HG02588 (cell line): ENCODE measurements around the gene NPC2.
"Not testable (repeated sequence)": the region's sequence is repeated elsewhere in the genome, so short reads cannot be mapped to it uniquely, and the experiment has no call there.

ENCODE experiments used
- ATAC-seq: cut with Tn5 transposase; IDR thresholded peaks from one replicate; pipeline ENCODE4 v1.9.1; 2021; ENCODE audit warnings: mild to moderate bottlenecking, moderate library complexity; ENCODE audit not compliant: unreplicated experiment

Gene NPC2

DNA sequence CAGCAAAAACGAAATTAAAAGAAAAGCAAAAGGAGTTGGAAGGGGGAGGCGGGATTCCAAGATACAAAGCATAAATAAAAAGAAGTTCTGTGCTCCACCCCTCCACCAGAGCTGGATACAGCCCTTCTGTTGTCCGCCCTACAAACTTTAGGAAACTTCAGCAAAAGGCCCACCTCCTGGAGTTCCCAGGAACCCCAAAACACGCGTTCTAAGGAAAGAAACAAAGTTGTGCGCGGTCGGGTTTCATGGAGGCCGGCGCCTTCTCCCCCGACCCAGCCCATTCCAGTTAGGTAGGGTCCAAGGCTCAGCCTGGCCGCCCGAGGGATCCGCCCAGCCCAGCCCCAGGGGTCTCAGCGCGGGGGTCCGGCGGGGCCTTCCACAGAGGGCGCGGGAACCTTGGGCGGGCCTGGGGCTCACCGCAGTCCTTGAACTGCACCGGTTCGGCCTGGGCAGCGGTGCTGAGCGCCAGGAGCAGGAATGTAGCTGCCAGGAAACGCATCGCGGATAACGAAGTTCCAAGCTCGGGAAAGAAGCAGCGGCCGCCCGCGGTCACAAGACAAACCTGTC lies at the start of gene NPC2:
Gene NPC2 (minus strand): TSS at position 530 of the 567 bp plus-strand sequence. CDS start 31 bp downstream, at position 499.
- ATAC-seq: peak; percentile 17

DNA sequence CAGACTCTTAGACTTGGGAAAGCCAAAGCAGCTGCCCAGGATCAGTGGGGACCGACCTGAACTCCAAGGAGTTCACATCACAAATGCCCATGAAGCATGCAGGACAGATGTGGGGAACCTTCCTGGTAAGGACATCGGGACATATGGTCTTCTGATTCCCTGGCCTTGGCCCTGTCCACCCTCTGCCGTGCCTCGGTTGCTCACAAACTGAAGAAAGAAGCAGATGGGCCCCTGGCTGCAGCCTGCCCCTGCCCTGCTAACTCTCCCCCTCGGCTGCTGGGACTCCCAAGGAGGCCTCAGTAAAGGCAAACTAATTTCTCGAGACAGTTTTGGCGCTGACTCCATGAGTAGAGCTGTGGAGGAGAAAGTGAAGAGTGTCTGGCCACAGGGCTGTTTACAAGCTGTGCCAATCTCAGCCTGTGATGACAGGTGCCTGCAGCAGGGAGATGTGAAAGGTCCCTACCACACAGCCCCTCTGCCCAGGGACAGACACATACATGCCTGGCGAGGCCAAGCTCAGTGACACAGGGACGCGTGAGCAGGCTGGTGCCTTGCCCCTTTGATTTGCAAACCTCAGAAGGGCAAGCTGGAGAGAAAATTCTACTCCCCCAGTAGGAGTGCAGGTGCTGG lies 49.1 kb upstream of the NPC2 start:
- no peak for ATAC-seq

DNA sequence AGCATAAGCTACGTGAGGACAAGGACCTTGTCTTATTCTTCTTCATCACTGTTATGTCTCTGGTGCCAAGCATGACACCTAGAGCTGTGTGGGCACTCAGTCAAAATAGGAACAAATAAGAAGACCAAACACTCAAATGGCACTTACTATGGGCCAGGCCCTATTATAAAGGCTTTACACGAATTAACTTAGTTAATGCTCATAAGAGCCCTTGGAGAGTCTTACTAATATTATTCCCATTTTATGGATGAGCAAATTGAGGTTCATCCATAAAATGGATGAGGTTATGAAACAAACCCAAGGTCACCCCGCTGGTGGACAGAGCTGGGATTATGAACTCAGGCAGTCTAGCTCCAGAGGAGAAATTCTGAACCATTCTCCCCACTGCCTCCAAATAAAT lies 48.1 kb upstream of the NPC2 start:
- no peak for ATAC-seq

DNA sequence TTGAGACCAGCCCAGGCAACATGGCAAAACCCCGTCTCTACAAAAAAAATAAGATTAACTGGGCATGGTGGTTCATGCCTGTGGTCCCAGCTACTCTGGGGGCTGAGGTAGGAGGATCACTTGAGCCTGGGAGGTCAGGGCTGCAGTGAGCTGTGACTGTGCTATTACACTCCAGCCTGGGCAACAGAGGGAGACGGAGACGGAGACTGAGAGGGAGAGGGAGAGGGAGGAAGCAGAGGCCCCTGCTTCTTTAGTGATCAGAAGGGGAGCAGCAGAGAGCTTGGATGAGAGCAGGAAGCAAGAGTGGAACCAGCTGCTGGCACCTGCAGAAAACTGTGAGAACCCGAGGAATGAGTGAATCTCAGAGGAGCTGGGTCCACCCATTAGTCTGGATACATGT lies 46.4 kb upstream of the NPC2 start:
- no peak for ATAC-seq

DNA sequence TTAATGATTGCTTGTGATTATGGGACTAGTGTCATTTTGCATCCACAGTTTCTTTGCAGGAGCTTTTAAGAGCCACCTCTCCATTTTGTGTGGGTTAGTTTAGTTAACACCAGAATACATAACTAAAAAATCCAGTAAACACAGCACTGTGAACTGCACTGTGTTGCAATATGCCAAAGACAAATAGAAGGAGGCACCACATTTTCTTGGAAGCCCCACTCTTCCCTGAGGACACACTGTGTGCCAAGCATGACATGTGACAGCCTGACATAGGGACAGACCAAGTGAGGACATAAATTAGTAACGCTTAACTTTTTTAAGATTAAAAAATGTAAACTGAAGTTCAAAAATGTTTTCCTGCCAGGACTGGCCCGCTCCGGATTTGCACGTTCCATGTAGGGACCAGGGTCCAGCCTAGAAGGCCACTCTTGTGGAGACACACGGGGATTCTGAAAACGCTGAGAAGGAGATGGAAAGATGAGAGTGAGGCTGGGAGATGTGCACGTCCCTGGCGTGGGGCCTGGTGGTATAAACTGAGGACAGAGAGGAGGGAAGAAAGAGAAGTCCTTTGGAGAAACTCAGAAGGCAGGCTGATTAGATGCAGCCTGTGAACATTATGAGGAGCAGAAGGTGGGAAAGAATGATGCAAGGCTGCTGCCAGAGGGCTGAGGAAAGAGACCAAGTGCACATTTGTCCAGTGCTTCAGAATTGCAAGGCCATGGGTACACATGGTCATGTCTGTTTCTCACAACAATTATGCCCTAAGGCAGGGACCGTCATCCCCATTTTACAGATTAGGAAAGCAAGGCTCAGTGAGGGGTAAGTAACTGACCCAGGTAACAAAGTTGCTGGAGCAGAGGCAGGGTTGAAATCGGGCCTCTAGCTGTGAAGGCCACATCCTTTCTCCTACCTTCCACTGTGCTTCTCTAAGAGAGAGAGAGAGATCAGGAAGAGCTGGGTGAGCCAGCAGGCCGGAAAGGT lies 45.6 kb upstream of the NPC2 start:
- ATAC-seq: no peak

DNA sequence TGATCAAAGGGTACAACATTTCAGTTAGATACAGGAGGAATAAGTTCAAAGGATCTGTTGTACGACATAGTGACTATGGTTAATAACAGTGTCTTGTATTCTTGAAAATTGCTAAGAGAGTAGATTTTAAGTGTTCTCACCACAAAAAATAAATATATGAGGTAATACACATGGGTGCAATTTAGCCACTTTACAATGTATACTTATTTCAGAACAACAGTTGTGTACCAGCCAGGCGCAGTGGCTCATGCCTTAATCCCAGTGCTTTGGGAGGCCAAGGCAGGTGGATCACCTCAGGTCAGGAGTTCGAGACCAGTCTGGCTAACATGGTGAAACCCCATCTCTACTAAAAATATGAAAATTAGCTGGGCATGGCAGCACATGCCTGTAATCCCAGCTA lies 43.2 kb upstream of the NPC2 start:
- ATAC-seq: not testable (repeated sequence)

DNA sequence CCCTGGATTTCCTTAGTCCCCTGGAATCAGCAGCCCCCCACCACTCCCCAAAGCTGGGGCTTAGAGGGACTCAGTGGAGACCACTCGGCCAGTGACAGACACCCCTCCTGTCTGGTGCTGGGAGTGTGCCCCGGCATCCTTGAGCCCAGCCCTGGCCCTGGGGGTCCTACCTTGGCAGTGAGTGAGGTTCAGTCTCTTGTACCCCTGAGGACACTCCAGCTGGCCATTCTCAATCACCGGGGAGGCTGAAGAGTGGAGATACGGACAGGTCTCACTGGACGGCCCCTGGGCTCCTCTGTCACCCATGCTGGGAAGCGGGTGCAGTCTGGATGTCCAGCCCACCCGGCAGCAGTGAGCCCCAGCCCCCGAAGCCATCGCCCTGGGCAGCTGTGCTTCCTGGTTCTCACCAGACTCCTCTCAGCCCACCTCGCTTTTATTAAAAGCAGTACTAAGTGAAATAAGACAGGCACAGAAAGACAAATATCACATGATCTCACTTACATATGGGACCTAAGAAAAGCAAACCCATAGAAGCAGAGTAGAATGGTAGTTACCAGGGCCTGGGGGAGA lies 42.7 kb upstream of the NPC2 start:
- ATAC-seq: no peak

DNA sequence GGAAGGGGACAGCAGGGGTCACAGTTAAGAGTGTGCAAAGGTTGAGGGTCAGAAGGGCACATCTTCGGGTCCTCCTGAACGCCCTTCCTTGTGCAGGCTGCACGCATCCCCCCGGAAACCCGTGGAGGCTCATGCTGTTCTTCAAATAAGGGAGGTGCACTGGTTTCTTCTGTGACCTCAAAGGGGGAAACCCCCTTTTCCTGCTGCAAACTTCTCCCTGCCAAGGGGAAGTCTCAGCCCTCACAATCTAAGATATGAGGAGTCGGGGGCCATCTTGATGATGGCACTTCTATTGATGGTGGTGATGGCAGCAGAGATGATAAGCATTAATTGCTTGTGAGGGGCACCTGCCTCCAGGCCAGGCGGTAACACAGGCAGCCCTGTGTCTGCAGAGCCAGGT lies 40.5 kb upstream of the NPC2 start:
- no peak for ATAC-seq

DNA sequence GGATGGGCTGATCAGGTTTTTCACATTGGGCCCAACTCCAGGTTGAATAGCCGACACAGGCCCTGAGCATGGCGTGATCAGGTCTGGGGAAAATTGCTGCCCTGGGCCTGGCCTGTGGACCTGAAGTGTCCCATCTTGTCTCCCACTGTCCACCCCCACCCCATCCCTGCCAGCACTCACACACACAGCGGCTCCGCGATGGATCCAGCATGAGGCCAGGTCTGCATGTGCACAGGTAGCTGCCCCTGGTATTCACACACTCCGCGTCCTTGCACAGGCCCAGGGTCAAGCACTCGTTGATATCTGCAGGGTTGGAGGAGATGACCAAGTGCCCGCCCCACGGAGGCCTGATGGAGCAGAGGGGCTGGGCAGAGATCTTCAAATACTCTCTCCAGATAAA lies 39.1 kb upstream of the NPC2 start:
- ATAC-seq: no peak

DNA sequence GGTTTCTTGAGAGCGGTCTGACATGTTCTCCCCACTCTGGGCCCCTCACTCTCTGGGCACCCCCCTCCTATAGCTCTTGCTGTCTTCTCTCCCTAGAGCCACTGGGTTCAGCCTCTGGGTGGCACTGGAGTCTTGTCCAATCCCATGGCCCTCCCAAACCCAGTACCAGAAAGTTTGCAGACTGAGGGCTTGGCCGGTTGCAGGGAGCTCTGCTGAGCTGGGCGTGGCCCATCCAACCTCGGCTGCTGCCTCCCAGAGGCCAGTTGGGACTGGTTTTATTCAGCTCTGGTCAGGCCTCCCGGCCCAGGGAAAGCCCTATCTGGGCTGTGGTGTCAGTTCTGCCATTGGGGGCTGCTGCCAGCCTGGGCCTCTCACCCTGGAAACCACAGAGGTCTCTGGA lies 38.4 kb upstream of the NPC2 start:
- ATAC-seq: no peak

DNA sequence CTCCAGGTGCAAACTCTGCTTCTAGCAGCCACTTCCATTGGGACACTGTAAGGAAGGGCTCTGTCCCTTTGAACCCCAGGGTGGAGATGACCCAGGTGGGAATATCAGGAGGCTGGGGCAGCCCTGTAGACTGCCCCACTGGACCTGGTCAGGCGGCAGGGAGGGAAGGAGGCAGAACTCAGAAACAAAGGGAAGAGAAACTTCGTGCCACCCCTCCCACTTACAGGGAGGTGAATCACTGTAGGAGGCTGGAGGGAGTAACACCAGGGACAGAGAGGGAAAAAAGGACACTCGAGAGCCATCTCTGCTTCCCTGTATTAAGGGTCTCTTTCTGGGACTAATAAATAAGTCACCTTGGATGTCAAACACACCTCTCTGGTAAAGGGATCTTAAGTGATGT lies 37.9 kb upstream of the NPC2 start:
- ATAC-seq: no peak

DNA sequence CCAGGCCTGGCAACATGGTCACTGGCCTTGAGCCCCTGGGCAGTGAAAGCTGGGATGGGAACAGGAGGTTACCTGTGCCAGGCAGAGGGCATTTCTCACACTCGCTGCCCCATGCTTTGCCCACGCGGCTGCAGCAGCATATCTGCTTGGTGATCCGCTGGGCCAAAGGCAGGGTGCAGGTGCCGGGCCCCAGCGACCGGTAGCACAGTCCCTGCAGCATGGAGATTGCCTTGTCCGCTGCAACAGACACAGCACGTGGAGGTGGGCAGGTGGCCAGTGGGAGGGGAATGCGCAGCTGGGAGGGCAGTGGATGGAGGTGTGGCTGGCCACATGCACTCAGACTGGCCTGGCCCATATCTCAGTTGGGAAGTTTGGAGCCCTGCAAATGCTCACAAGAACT lies 35.8 kb upstream of the NPC2 start:
- no peak for ATAC-seq

DNA sequence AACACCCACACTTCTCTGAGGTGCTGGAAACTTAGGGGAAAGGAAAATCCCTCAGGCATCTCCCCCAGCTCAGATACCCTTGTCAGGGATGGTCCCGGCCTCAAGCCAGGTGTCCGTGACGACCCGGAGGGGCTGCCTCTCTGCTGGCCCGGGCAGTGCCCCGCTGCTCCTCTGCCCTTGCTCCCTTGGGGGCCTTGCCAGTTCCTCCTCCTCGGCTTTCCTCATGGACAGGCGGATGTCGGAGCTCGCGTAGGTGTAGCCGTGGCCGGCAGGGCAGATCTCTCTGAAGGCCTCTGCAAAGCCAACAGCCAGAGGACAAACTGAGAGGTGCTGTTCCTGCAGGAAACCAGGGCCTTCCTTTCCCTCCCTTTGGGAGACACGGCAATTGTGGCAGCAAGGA lies 35.3 kb upstream of the NPC2 start:
- no peak for ATAC-seq

DNA sequence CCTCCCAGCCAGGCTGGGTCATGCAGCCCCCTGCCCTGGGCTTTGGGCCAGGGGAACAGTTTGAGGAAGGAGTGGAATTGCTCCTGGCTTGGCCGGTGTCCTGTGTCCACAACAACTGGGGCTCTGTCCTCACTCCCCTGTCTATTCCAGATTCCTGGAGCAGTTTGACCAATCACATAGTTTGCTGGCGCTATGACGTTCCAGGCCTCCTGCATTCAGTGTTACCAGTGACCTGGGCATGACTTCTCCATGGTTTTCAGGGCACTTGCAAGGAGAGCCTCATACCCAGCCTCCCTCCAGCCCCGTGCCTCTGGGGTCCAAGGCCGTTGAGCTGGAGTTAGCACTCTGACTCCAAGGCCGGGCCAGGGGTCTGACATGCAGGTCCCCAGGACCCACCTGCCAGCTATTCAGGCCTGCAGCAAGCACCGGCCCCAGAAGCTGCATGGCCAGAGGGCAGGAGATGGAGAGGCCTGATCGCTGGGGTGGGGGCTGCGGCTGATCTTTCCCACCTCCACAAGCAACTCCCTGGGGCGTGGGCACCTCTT lies 34.7 kb upstream of the NPC2 start:
- ATAC-seq: no peak

DNA sequence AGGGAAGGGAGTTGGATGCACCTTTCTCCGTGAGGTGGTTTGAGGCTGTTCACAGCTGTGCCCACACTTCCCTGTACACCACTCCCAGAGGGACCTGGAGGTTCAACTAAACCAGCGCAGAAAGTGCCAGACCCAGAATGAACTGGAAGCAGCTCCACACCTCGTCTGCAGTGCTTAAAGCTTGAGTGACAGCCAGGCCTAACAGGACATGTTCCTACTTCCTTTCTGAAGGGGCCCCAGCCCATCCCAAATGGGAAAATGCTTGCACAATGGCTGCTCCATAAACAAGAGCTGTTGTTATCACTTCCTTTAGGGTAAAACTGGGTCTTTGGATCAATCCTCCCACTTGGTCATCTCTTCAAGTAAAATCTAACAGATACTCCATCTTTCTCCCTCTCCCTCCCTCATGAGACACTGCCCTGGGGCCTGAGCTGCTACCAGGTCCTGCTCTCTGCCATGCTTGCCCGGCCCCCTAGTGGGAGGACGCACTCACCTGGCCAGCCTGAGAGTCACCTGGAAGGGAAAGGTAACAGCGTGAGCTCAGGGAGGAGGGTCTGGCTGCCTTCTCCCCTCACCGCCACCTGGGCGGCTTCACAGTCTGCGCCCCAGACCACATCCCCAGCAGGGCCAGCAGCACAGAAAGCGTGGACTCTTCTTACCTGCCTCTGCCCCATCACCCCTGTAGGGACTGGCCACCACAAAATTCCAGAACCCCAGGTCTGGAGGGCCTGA lies 33.9 kb upstream of the NPC2 start:
- ATAC-seq: no peak

DNA sequence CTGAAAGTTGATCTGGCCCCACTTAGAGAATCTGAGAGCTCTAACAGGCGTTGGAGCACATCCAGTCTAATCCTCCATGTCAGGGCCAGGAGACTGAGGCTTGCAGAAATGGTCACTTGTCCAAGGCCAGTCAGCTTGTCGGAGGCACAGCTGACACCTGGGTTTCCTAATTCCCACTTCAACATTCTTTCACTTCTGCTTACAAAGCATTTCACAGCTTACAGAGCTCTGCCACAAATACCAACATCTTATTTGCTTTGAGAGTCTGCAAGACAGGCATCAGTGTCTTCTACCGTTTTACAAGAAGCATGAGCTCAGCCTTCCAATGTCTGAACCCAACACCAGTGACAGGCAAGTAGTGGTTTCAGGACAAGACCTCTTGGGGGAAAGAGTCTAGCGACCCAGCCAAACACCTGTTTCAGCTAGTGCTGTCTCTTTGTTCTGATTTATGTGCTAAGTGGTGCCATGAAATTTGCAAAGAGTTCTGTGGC lies 32.3 kb upstream of the NPC2 start:
- ATAC-seq: peak; percentile 59

DNA sequence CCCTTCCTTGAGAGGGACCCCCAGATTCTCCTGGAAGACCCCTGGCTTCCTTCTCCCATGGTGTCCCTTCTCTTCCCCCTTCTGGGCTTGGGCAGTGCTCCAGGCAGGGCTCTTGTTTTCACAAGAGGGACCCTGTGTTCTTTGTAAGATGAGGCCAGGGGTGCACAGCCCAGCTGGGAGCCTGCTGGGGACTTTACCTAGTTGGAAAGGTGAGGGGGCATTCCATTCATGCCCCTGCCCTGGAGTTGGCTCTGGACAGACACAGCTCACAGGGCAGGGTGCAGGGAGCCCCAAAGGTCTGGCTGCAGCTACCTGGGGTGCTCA lies 31.7 kb upstream of the NPC2 start:
- no peak for ATAC-seq

DNA sequence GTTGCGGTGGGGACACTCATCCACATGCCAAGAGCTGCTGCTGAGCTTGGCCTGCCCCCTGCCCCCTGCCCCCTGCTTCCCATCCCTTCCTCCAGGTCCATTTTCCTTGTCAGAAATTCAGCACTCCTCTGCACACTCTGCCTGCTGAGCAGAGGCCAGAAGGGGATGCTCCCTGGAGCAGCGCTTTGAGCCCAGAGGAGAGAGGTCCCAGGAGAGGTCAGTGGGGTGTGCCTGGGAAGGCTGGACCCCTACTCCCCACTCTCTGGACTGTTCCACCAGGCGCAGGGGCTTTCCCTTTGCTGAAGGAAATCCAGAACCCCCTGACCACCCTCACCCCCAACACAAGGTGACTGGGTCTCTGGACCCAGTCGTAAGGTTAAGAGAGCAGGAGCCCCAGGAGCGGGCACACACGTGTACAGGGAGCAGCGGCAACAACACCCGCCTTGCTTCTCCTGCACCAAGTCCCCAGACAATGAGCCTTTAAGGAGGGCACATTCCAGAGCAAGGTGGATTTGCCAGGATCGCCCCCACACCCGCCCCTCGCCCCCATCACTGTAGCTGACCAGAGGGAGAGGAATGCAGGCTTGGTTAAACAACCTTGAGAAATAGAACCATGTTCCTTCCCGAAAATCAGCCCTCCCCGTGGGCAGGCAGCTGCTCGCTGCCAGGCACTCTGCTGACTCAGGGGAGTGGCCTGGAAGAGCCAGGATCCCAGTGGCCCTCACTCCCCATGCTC lies 31.1 kb upstream of the NPC2 start:
- ATAC-seq: no peak

DNA sequence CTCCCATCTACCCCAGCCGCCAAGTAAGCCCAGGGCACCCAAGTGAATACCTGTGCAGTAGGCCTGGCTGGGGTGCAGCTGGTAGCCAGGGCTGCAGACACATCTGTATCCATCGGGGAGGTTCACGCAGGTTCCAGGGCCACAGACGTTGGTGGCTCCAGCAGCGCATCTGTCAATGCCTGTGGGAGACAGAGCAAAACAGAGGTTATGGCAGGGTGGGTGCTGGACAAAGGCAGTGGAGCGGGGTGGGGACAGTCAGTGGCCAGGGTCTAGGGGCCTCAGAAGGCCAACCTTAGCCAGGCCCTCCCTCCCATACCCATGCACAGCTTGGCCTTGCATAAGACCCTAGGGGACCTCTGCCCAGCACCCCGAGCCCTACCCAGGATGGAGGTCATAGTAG lies 29.6 kb upstream of the NPC2 start:
- ATAC-seq: no peak

DNA sequence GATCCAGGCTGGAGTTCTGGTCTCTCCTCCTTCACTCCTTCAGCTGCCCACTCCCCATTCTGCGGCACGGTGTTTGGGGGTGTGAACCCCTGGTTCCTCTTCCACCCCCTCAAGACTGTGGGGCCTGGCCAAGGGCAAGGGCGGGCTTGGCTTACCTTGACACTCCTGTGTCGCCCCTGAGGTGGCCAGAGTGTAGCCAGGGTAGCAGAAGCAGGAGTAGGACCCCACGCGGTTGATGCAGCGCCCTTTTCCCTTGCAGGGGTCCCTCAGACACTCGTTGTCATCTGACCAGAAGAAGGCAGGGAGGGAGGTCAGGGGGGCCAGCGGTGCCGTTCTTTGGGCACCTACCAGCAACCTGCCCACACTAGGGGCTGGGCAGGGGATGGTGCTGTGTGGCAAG lies 28.7 kb upstream of the NPC2 start:
- ATAC-seq: no peak
